ENCODE data around the gene TMEM255A.

The TMEM255A gene

GRCh38 chrX:120223374-120223773 is 87.9 kb downstream of the TMEM255A start:
- no peak overlapping the region for H3K27ac ChIP-seq

GRCh38 chrX:120213438-120214265 is 97.6 kb downstream of the TMEM255A start:
- Histone ChIP-seq H3K27ac (no peak overlapping the region), H4K20me1 (no peaks in the 10 kb centered on the region), H3K4me2 (no peak overlapping the region), H3K36me3 (no peaks in the 10 kb centered on the region), H3K4me1 (no peaks in the 10 kb centered on the region), H3K27me3 (no peaks in the 10 kb centered on the region), H3K9ac (no peak overlapping the region), H3K4me3 (no peak overlapping the region), H3K9me3 (no peaks in the 10 kb centered on the region)
- TF ChIP-seq Cebpa-rat (IDR thresholded peaks at IDR 0.05) = no peak

More at GRCh38 chrX:120223374-120223773, 87.9 kb downstream of the TMEM255A start:
- no peaks in the 10 kb centered on the region for H3K4me1 ChIP-seq
- H4K20me1 ChIP-seq = no peaks in the 10 kb centered on the region
- no peaks in the 10 kb centered on the region for H3K27me3 ChIP-seq
- H3K9me3 ChIP-seq = peaks cover 4% of the 10 kb centered on the region; the same call in 1 of the 2 replicates
- no peak overlapping the region for H3K4me3 ChIP-seq
- no peak overlapping the region for H3K4me2 ChIP-seq
- H3K36me3 ChIP-seq = peaks cover 10% of the 10 kb centered on the region; the same call in 1 of the 2 replicates
- no peak for TF ChIP-seq Cebpa-rat (IDR thresholded peaks at IDR 0.05)
- H3K9ac ChIP-seq = no peak overlapping the region

All from BLaER1 (cell line).